SIG-M5 treated with dmso at 0.1 percent for 504 hours (cell line): ENCODE results near the gene MYO7B.
A peak's percentile ranks its signal among the peaks of the same experiment; 100 is the strongest.

Source experiments
- DNase-seq: peaks from one replicate; lab custom pipeline; 2025; ENCODE audit not compliant: unreplicated experiment; lab: John Stamatoyannopoulos, UW

Gene MYO7B

DNA sequence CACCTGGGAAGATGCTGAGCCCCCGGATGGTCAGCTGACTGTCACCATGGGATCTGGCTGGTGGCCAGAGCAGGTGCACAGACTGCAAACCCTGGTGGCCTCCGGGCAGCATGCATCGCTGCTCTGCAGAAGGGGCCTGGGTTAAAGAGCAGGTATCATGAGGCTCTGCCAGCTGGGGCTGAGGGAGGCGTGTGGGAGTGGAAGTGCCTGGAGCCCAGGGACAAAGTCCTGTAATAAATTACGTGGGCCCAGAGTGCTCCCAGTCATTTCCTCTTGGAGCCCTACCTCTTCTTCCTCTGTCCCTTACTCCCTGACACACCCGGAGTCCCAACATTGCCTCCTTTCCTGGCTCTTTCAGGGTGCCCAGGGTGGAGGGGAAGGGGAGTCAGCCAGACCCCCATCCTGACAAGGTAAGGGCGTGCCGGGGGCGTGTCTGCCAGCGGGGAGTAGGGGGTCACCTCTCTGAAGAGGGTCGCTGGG, at the start of gene MYO7B:
MYO7B (plus strand) TSS at position 262 of the 480 bp plus-strand sequence. CDS start 24,040 bp downstream, outside the sequence.
- no peak for DNase-seq

DNA sequence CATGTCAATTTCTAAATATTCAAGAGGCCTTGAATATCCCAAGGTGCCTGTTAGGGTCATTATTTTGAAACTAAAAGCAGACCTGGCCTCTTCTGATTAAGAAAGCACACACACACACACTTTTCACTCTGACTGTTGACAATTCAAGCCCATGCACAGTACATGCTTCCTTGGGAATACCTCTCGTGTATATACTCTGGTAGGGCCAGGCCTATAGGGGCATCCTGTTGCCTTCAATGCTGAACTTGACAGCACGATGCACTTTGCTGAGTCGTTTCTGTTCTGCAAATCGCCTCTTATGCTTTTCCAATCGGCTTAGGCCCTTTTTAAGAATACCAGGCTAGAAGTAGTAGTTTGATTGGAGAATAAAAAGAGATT, 49.8 kb upstream of the MYO7B start:
- no peak for DNase-seq

DNA sequence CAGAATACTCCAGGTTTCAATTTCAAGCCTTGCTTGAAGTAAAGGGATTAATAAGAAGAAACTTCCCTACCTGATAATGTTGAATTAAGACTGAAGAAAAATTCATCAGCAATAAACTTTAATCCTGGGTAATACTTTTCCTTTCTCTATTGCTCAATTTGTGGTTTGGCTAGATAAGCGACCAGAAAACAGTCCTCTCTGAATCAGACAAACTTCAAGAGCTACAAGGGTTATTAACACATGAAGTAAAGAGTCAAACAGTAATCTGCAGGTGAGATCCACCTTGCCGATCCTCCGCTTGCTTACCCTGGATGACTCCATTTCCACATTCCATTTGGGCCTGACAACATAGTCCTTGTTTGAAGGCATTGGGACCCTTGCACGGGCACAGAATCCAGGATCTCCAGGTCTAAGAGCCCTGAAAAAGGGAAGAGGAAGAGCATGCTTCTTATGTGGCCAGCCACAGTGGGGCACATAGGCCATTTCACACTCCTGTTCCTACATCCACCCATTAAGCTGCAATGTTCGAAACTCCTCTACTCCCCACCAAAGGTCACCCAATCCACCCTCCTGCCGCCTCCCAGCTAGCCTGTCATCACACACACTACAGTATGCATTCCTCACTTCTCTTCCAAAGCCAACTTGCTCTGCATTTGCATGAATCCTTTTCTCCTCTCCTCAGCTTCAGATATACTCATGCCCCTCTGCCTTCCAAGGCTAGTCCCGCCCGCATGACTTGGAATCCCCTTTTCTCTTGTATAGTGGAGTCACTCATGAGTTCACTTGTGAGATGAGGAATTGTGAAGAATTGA, 49.0 kb upstream of the MYO7B start:
- peak; percentile 19 for DNase-seq

DNA sequence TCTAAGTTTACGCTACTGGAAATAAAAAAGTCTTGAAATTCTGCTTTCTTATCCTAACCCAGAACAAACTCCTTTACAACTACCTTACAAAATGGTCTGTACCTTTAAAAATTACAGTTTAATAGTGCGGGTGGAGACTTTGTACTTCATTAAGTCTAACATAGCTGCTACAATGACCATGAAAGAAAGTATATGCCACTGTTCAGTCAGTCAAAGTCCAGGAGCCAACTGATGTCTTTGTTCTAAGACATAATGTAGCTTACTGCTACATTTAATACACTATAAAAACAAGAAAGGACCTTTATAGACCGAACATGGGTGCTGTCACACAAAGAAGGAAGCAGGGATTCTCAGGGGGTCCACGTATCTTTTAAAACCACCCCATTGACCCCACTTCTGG, 45.2 kb upstream of the MYO7B start:
- no peak for DNase-seq

DNA sequence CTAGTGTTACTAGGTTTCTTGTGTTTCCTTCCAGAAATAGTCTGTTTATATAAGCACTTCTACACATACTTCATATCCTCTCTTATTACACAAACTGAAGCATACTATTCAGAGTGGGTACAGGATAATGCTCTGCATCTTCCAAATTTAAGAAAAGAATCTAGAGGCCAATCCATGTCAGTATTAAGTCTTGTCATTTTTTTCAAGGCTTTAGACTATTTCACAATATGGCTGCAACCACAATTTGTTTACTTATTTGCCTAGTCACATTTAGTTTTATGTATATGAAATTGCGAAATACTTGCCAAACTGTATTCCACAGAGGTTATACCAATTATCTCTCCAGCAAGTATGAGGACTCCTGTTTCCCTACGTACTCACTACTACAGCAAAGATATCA, 37.1 kb upstream of the MYO7B start:
- DNase-seq, result peak; percentile 46

DNA sequence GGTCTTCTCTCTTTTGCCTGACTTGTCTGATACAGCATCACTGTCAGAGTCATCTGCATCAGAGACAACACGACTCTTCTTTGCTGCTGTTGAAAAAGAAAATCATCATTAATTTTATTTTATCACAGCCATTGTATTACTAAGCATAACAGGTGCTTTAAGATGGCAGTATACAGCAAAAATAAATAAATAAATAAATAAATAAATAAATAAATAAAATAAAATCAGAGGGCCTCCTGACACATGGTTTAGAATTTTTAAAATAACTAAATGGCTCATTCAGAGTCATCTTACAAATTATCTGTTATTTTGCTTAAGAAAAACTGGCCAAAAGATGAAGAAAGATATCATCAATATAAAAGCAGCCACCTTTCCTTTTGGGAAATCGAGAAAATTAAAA, 32.0 kb upstream of the MYO7B start:
- no peak for DNase-seq

DNA sequence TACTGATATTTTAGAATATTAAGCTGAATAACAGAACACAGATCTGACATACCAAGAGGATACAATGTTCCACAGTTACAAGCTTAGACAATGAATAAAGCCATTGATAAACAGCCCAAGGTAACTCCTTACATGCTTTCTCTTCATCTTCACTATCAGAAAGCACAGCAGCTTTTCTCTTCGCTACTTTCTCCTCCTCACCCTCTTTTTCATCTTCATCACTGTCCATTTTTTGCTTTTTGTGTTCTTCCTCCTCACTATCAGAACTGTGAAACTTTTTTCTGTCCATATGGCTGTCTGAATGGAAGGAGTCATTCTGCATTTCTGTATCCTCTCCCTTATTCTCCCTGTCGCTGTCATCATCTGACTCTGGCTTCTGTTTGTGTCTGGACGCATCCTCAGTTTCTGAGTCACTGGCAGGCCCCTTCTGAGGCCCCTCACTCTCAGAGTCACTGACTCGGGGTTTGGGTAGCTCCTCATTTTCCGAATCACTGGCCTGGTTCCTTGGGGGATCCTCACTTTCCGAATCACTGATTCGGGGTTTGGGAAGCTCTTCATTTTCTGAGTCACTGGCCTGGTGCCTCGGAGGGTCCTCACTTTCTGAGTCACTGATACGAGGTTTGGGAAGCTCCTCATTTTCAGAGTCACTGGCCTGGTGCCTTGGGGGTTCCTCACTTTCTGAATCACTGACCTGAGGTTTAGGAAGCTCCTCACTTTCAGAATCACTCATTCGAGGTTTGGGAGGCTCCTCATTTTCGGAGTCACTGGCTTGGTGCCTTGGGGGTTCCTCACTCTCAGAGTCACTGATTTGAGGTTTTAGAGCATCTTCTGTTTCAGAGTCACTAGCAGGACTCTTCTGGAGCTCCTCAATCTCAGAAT, 30.7 kb upstream of the MYO7B start:
- DNase-seq, result no peak

DNA sequence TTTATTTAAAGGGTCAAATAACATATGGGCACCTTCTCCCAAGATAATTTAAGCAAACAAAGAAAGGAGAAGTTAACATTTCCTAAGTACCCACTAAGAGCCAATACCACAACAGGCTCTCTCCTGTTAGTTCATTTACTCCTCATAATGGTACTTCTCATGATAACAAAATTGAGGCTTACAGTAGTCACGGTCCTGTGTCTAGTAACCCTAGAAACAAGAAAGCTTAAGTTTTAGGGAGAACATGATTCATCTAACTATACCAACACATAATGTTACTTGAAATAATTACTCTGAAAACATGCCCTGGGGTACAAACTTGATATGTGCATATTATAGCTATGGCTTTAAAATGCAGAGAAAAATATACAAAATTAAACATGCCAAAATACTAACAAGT, 29.0 kb upstream of the MYO7B start:
- DNase-seq, result no peak

DNA sequence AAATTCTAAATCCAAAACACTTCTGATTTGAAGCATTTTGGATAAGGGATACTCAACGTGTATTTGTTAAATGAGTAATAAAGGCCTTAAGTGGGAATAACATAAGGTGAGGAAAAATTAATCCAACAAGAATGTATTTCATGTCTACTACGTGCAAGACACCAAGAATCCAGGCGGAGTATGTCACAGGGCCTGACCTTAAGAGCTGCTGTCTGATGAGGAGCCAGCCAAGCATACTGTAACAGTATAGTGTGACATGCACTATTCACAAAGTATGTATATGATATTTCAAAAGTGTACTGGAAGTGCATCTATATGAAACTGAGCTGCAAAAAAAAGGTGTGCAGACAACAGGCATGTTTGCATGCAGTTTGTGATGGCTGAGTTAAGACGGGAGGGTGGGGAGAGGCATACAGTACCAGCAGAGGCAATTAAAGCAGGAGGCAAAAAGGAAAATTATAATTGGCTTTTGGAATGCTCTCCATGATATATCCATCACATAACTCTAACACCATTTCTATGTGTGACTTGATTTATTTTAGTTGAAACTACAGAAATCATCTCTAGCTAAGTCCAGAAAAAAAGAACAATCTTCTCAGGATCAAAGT, 27.4 kb upstream of the MYO7B start:
- no peak for DNase-seq

DNA sequence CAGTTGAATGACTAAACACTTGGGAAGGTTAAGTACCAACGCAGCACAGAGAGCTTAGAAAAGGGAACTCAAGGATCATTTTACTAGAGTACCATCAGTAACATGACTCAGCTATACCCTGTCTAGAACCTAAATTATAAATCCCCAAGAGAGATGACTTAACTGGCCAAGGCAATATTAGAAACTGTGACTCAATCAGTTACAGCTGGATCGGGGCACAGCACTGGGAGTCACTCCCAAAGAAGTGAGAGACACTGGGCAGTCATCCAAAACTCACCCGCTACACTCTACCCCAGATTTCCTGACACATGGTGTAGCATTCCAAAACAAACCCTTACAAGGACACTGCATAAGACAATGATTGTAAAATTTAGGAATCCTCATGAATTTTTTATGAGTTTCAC, 26.9 kb upstream of the MYO7B start:
- peak; percentile 92 for DNase-seq

DNA sequence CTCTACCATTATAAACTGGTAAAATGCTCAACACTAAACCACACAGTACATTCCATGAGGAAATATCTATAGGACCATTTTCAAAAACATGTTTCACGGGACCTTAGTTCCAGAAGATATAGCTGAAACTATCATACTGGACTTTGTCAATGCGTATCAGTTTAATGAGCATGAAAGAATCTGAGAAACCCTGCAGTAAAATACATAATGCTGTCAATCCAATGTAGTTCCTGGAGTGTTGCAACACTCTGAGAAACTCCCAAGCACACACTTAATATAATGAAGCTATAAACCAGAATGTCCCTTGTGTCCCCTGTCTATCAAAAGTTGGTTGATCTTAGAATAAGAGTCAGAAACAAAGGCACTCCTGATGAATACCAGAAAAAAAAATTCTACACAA, 25.4 kb upstream of the MYO7B start:
- no peak for DNase-seq

DNA sequence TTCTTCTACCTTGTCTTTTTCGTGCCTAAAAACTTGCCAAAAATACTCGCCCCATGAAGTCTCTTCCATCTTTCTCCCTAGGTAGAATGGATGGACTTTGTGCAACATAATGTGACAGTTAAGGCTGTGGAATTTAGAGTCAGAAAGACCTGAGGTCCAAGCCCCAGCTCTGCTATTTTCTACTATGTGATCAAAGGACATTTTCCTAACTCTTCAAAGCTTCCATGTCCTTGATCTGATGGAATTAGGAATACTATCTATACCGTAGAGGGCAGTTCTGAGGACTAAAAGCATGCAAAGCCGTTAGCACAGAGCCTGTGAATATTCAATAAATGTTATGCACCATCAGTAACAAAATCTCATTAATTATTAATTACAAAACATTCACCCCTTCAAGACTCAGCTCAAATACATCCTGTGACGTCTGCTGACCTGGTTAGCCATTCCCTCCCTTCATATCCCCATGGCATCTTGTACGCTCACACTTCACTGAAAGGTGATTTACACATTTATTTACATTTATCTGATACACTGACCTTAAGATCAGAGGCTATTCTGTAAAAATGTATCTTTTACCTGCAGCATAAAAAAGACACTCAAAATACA, 24.3 kb upstream of the MYO7B start:
- DNase-seq, result no peak

DNA sequence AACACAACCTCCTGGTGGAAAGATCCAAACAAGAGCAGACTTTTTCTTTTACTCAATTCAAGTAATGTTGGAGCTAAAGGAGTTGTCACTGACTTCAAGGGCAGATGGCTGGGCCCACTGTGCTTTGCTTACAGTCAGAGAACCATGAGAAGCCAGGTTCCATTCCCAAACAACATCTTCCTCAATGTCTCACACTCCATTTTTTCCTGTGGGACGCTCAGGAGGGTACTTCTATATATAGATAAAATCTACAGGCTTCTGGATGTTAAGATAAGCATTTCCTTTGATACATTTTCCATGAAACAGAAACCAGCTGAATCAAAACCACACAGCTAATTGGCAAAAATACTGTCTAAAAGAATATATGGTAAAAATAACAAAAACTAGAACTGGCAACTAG, 23.6 kb upstream of the MYO7B start:
- DNase-seq, result no peak

DNA sequence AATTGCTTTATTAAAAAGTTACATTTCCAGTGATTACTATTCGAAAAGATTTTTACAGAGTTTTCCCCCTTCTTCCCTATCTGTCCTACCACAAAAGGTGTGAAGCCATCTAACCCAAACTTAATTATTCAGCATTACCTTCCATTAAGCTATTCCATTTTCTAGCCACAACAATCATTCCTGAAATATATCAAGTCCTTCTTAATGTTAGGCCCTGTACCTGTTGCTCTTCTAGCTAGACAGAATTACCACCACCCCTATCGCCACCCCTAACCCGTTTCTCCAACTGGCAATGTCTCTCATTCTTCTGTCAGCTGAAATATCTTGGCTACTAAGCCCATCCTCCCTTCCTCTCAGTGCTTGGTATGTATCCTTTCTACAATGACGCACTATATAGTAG, 23.1 kb upstream of the MYO7B start:
- no peak for DNase-seq

DNA sequence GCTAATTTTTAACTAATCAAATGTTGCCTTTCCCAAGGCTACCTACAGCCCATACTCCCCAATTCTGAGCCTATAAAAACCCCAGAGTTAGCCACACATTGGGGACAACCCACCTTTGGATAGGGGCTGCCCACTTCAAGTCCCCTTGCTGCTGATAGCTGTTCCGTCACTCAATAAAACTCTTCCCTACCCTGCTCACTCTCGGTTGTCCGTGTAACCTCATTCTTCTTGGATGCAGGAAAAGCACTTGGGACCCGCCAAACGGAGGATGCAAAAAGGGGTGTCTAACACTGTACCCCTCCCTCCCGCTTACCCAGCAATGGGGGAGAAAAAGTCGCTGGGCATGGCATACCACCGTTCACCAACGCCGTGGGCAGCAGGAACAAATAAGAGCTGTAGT, 21.4 kb upstream of the MYO7B start:
- no peak for DNase-seq

DNA sequence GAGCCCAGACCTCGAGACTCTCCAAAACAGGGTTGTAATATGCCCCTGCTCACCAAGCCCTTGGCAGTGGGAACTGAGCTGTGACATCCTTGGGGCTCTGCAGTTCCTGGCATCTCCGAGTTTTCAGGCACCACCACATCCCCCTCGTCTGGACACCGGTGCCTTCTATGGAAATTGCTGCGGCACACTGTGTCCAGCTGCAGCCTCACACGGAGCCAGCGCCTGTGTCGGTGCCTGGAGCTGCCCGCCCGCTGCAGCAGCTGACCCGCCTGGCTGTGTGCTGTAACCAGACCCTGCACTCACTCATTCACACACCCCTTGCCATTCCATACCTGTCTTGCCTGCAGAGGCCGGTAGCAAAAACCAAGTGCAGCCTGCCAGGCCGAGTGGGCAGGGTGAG, 21.0 kb upstream of the MYO7B start:
- no peak for DNase-seq

DNA sequence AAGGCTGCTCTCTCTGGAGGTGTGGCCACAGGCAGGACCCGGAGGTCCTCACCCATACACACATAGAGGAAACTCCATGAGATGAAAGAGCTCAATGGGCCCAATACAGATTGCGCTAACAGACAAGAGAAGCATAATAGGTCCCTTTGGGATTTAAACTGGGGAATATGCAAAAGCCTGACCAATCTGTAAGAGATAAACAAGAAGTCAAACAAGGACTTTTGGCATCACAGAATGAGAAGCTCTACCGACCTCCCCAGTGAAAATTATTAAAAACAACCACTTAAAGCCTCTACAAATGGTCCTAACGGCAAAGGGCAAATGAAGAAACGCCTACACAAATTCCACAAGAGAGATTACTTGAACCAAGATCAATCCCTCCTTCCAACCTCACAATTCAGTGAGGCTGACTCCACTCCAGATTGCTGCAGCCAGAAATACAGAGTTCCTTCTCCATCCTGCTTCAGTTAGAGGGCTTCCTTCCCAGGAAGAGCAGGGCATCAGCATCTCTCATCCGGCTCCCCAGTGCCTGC, 20.0 kb upstream of the MYO7B start:
- DNase-seq, result no peak

DNA sequence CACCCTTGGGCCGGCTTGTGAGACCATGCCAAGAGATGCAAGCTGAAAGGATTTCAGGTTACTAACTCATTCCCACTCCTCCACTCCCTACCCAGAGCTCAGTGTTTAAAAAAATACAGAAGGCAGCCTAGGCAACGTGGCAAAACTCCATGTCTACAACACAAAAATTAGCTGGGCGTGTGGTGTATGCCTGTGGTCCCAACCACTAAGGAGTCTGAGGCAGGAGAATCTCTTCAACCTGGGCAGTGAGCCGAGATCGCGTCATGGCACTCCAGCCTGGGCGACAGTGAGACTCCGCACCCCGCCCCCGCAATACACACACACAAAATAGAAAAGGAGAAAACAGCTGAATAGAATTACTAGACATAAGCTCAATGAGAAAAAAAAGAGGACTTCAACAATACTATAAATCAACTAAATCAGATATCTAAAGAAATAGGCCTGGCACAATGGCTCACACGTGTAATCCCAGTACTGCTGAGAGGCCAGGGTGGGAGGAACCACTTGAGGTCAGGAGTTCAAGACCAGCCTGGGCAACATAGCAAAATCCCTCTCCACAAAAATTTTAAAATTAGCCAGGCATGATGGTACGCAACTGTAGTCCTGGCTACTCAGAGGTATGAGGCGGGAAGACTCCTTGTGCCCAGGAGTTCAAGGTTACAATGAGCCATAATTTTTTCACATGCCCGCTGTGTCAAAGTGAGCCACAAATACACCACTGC, 19.3 kb upstream of the MYO7B start:
- DNase-seq, result no peak

DNA sequence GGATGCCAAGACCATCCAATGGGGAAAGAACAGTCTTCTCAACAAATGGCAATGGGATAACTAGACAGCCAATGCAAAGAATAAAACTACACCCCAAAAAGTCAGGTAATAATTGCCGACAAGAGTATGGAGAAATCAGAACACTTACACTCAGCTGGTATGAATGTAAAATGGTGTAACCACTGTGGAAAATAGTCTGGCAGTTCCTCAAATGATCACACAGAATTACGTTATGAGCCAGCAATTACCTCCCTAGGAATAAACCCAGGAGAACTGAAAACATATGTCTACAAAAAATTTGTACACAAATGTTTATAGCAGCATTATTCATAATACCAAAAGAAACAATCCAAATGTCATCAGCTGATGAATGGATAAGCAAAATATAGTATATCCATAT, 18.0 kb upstream of the MYO7B start:
- DNase-seq, result no peak

DNA sequence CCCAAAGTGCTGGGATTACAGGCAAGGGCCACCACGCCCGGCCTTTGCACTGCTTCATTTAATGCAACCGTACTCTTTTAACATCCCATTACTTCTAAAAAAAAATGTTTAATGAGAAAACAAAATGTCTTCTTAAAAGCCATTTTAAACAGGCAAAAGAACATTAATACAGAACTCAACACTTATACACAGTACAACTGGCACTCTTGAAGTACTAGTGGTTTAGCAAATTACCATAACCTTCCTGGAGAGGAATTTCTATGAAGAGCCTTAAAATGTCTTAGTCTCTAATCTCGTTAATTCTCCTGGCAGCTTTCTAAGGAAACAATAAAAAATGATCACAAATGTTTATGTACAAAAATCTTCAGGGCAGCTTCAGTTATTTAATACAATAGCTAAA, 15.1 kb upstream of the MYO7B start:
- no peak for DNase-seq
